ENCODE results near the gene PPP2R2C.

Gene PPP2R2C

GRCh38 chr4:6418193-6418755 lies 54.1 kb downstream of the PPP2R2C start:
- TF ChIP-seq ZFP41 (tag by site-specific recombination; IDR thresholded peaks at IDR 0.05; ENCODE audit: borderline replicate concordance) (no peak), ZNF837 (tag by site-specific recombination; IDR thresholded peaks at IDR 0.05) (no peak)
- CTCF ChIA-PET: no interaction called here

GRCh38 chr4:6417516-6418050 lies 54.8 kb downstream of the PPP2R2C start:
- H3K9me3 ChIP-seq (ENCODE audit: control insufficient read depth, insufficient read depth, low read depth, low read length): no peaks in the 10 kb centered on the region
- no peak overlapping the region for H3K27ac ChIP-seq (ENCODE audit: extremely low read depth, low read depth, low read length)
- ChIA-PET CTCF (no interaction called here), POLR2A (no interaction called here)
- no peak for TF ChIP-seq ZFP37 (tag by site-specific recombination; IDR thresholded peaks at IDR 0.05)
- TF ChIP-seq ZNF449 (tag by site-specific recombination; IDR thresholded peaks at IDR 0.05): no peak
- no peak for TF ChIP-seq ZNF747 (tag by site-specific recombination; IDR thresholded peaks at IDR 0.05)
- no peak for TF ChIP-seq GLI4 (tag by site-specific recombination; IDR thresholded peaks at IDR 0.05)
- TF ChIP-seq ZEB2 (tag by site-specific recombination; IDR thresholded peaks at IDR 0.05): no peak
- TF ChIP-seq SETDB1 (IDR thresholded peaks at IDR 0.05; ENCODE audit: insufficient read length, low read length): no peak
- TF ChIP-seq GLIS2 (tag by site-specific recombination; IDR thresholded peaks at IDR 0.05): no peak
- TF ChIP-seq ZNF121 (tag by site-specific recombination; IDR thresholded peaks at IDR 0.05): no peak
- TF ChIP-seq ZFP69B (tag by site-specific recombination; IDR thresholded peaks at IDR 0.05): no peak
- TF ChIP-seq ZBTB21 (tag by site-specific recombination; IDR thresholded peaks at IDR 0.05): no peak
- no peak for TF ChIP-seq ZNF174 (tag by site-specific recombination; IDR thresholded peaks at IDR 0.05)
- no peak for TF ChIP-seq SP2 (tag by site-specific recombination; IDR thresholded peaks at IDR 0.05)
- TF ChIP-seq ZSCAN30 (tag by site-specific recombination; IDR thresholded peaks at IDR 0.05): no peak
- TF ChIP-seq HIC1 (tag by site-specific recombination; IDR thresholded peaks at IDR 0.05): no peak
- no peak for TF ChIP-seq ZBTB1 (tag by site-specific recombination; IDR thresholded peaks at IDR 0.05)
- no peak overlapping the region for H3K4me3 ChIP-seq (ENCODE audit: low read depth, low read length)
- H3K36me3 ChIP-seq (ENCODE audit: control insufficient read depth in 2 of 2, insufficient read depth in 1 of 2, low read length in 2 of 2): peaks cover 0 to 3% of the 10 kb centered on the region in 2 experiments; a peak in 1 of 3 replicates
- no peaks in the 10 kb centered on the region for H3K4me1 ChIP-seq (ENCODE audit: control insufficient read depth, insufficient read depth, low read length)

More at GRCh38 chr4:6418193-6418755, 54.1 kb downstream of the PPP2R2C start:
- peaks cover 0 to 3% of the 10 kb centered on the region in 2 experiments; a peak in 1 of 3 replicates for H3K36me3 ChIP-seq (ENCODE audit: control insufficient read depth in 2 of 2, insufficient read depth in 1 of 2, low read length in 2 of 2)
- H3K4me1 ChIP-seq (ENCODE audit: control insufficient read depth, insufficient read depth, low read length): no peaks in the 10 kb centered on the region
- no peak overlapping the region for H3K4me3 ChIP-seq (ENCODE audit: low read depth, low read length)
- no peak overlapping the region for H3K27ac ChIP-seq (ENCODE audit: extremely low read depth, low read depth, low read length)
- POLR2A ChIA-PET: no interaction called here
- H3K9me3 ChIP-seq (ENCODE audit: control insufficient read depth, insufficient read depth, low read depth, low read length): no peaks in the 10 kb centered on the region

- Histone ChIP-seq H3K9me3 (ENCODE audit: control insufficient read depth, insufficient read depth, low read depth, low read length) (no peaks in the 10 kb centered on the region), H3K4me1 (ENCODE audit: control insufficient read depth, insufficient read depth, low read length) (no peaks in the 10 kb centered on the region), H3K36me3 (ENCODE audit: control insufficient read depth in 2 of 2, insufficient read depth in 1 of 2, low read length in 2 of 2) (peaks cover 0 to 3% of the 10 kb centered on the region in 2 experiments; a peak in 1 of 3 replicates), H3K4me3 (ENCODE audit: low read depth, low read length) (no peak overlapping the region), H3K27ac (ENCODE audit: extremely low read depth, low read depth, low read length) (no peak overlapping the region)
- ChIA-PET CTCF (no interaction called here), POLR2A (no interaction called here)
- peak; percentile 83 for TF ChIP-seq ZIC2 (tag by site-specific recombination; IDR thresholded peaks at IDR 0.05)
- TF ChIP-seq ZNF791 (tag by site-specific recombination; IDR thresholded peaks at IDR 0.05): no peak
- no peak for TF ChIP-seq ZNF585B (tag by site-specific recombination; IDR thresholded peaks at IDR 0.05)
- TF ChIP-seq GLIS1 (tag by site-specific recombination; IDR thresholded peaks at IDR 0.05): peak; percentile 46; the same call in 1 of the 2 replicates
- TF ChIP-seq GLIS2 (tag by site-specific recombination; IDR thresholded peaks at IDR 0.05): 0 out of 2 replicates have a peak, but pooled peaks have one; percentile 14
- TF ChIP-seq ZBTB20 (tag by site-specific recombination; IDR thresholded peaks at IDR 0.05): no peak
These were observed 55.7 kb downstream of the PPP2R2C start for GRCh38 chr4:6416518-6417286.
